CD4-positive, alpha-beta T cell treated with Interferon gamma for 1 hour (primary cell): ENCODE measurements around the gene EFNA4.
"Not testable (repeated sequence)": the region's sequence is repeated elsewhere in the genome, so short reads cannot be mapped to it uniquely, and the experiment has no call there.

Experiments
- DNase-seq: peaks from one replicate; pipeline ENCODE4 v3.0.0-alpha.2; 2020

The EFNA4 gene

GRCh38 chr1:155091071-155092051, 27.8 kb downstream of the EFNA4 start:
- peak; percentile 72 for DNase-seq

- DNase-seq, result no peak
Measured at GRCh38 chr1:155092131-155092530, 28.6 kb downstream of the EFNA4 start.

- DNase-seq, result no peak
Measured at GRCh38 chr1:155092641-155093040, 29.1 kb downstream of the EFNA4 start.

- no peak for DNase-seq
Measured at GRCh38 chr1:155093911-155094621, 30.5 kb downstream of the EFNA4 start.

- no peak for DNase-seq
Measured at GRCh38 chr1:155094622-155094948, 31.0 kb downstream of the EFNA4 start.

- DNase-seq, result no peak
Measured at GRCh38 chr1:155099331-155099730, 35.8 kb downstream of the EFNA4 start.

GRCh38 chr1:155103325-155103724, 39.8 kb downstream of the EFNA4 start:
- DNase-seq, result no peak

GRCh38 chr1:155104605-155105534, 41.3 kb downstream of the EFNA4 start:
- no peak for DNase-seq

GRCh38 chr1:155105604-155106011, 42.1 kb downstream of the EFNA4 start:
- no peak for DNase-seq

- DNase-seq, result no peak
Measured at GRCh38 chr1:155106862-155107261, 43.3 kb downstream of the EFNA4 start.

GRCh38 chr1:155107309-155108264, 44.0 kb downstream of the EFNA4 start:
- no peak for DNase-seq

GRCh38 chr1:155108296-155108695, 44.8 kb downstream of the EFNA4 start:
- DNase-seq, result no peak

GRCh38 chr1:155110381-155110780, 46.8 kb downstream of the EFNA4 start:
- DNase-seq, result no peak

- DNase-seq, result no peak
Measured at GRCh38 chr1:155110826-155111225, 47.3 kb downstream of the EFNA4 start.

GRCh38 chr1:155113450-155113980, 50.0 kb downstream of the EFNA4 start:
- DNase-seq, result no peak

GRCh38 chr1:155116113-155116764, 52.7 kb downstream of the EFNA4 start:
- no peak for DNase-seq

- DNase-seq, result no peak
Measured at GRCh38 chr1:155117610-155118009, 54.1 kb downstream of the EFNA4 start.

- not testable (repeated sequence) for DNase-seq
Measured at GRCh38 chr1:155118090-155118489, 54.5 kb downstream of the EFNA4 start.
